GM19025 (cell line): ENCODE measurements around the gene CBY3.
"Not testable (repeated sequence)": the region's sequence is repeated elsewhere in the genome, so short reads cannot be mapped to it uniquely, and the experiment has no call there.

Source experiments
- ATAC-seq: cut with Tn5 transposase; IDR thresholded peaks from one replicate; pipeline ENCODE4 v1.9.1; 2021; ENCODE audit warnings: mild to moderate bottlenecking, low read depth, moderate library complexity; ENCODE audit not compliant: unreplicated experiment

The CBY3 gene

GRCh38 chr5:179678223-179679013 lies 2.4 kb downstream of the CBY3 start:
- peak; percentile 88 for ATAC-seq

GRCh38 chr5:179668391-179668790 lies 12.4 kb downstream of the CBY3 start:
- ATAC-seq: no peak

- not testable (repeated sequence) for ATAC-seq
Observed at GRCh38 chr5:179661647-179662046, 19.2 kb downstream of the CBY3 start.

- peak; percentile 50 for ATAC-seq
Observed at GRCh38 chr5:179658179-179658856, 22.5 kb downstream of the CBY3 start.

GRCh38 chr5:179657302-179658178 lies 23.3 kb downstream of the CBY3 start:
- peak; percentile 91 for ATAC-seq

- not testable (repeated sequence) for ATAC-seq
Observed at GRCh38 chr5:179653135-179653534, 27.7 kb downstream of the CBY3 start.

- ATAC-seq: not testable (repeated sequence)
Observed at GRCh38 chr5:179650245-179650644, 30.6 kb downstream of the CBY3 start.

GRCh38 chr5:179649166-179649703 lies 31.6 kb downstream of the CBY3 start:
- ATAC-seq: not testable (repeated sequence)

GRCh38 chr5:179648410-179648809 lies 32.4 kb downstream of the CBY3 start:
- ATAC-seq: no peak

GRCh38 chr5:179644766-179645165 lies 36.1 kb downstream of the CBY3 start:
- ATAC-seq: not testable (repeated sequence)

GRCh38 chr5:179643141-179643920 lies 37.5 kb downstream of the CBY3 start:
- not testable (repeated sequence) for ATAC-seq

GRCh38 chr5:179642626-179643025 lies 38.2 kb downstream of the CBY3 start:
- not testable (repeated sequence) for ATAC-seq

GRCh38 chr5:179641745-179642144 lies 39.1 kb downstream of the CBY3 start:
- ATAC-seq: not testable (repeated sequence)

- not testable (repeated sequence) for ATAC-seq
Observed at GRCh38 chr5:179639296-179639695, 41.5 kb downstream of the CBY3 start.

- ATAC-seq: peak; percentile 85
Observed at GRCh38 chr5:179634370-179635172, 46.3 kb downstream of the CBY3 start.

- ATAC-seq: peak; percentile 54
Observed at GRCh38 chr5:179633501-179634369, 47.1 kb downstream of the CBY3 start.
